WTC11 (cell line): ENCODE measurements around the gene CTIF.

Experiments used
- CBFB ChIP-seq: sonication (generic); formaldehyde crosslinking; IDR thresholded peaks from 2 replicates; pipeline ENCODE4 v1.8.1; 2022; ENCODE audit warnings: mild to moderate bottlenecking, low read depth, missing genetic modification reagents
- CTCF ChIP-seq: fragments of 200-600 bp; IDR thresholded peaks from 2 replicates; pipeline ENCODE4 v1.8.0; 2022; ENCODE audit warnings: antibody characterized with exemption
- E2F5 ChIP-seq: sonication (generic); formaldehyde crosslinking; IDR thresholded peaks from 2 replicates; pipeline ENCODE4 v1.8.1; 2022; ENCODE audit warnings: mild to moderate bottlenecking, moderate library complexity, missing genetic modification reagents
- GTF2I ChIP-seq: fragments of 250-450 bp; sonication (Bioruptor Pico); conservative IDR thresholded peaks from 2 replicates; pipeline ENCODE4 v1.4.0; 2021; ENCODE audit warnings: mild to moderate bottlenecking
- IRF1 ChIP-seq: sonication (generic); formaldehyde crosslinking; IDR thresholded peaks from 2 replicates; pipeline ENCODE4 v1.8.0; 2023; ENCODE audit warnings: missing genetic modification reagents
- NR2C2 ChIP-seq: sonication (generic); formaldehyde crosslinking; IDR thresholded peaks from 2 replicates; pipeline ENCODE4 v1.8.0; 2022; ENCODE audit warnings: mild to moderate bottlenecking, missing genetic modification reagents
- ZNF512 ChIP-seq: sonication (generic); formaldehyde crosslinking; IDR thresholded peaks from 2 replicates; pipeline ENCODE4 v1.8.1; 2022; ENCODE audit warnings: missing genetic modification reagents, borderline replicate concordance

- TF ChIP-seq IRF1 (CRISPR knock-in tag) (no peak), CTCF (no peak), GTF2I (CRISPR knock-in tag) (no peak), ZNF512 (CRISPR knock-in tag) (no peak), E2F5 (CRISPR knock-in tag) (no peak), NR2C2 (CRISPR knock-in tag) (no peak), CBFB (CRISPR knock-in tag) (no peak)
These were observed 144.8 kb downstream of the CTIF start for GRCh38 chr18:48683661-48684060.
